ENCODE data around the gene ADARB2. TPM values are rescaled to one million over a fixed set of nuclear protein-coding genes. Genes with fewer than 3 reads are reported as not detected.

ADARB2 gene
- total and polyA plus RNA-seq, 10 of the 15 experiments (the other 5 are each of a cell fraction or from before 2014, with no cell fraction given): 0.02 to 4.1 (median 0.76) TPM

GRCh38 chr10:1686491-1686749 lies 50.9 kb downstream of the ADARB2 start:
- H3K4me2 ChIP-seq (ENCODE audit: control insufficient read depth, insufficient read depth): no peak overlapping the region
- FAIRE-seq: no peak
- H2AFZ ChIP-seq (ENCODE audit: control insufficient read depth, low read depth, low read length): no peak overlapping the region
- BruUV-seq (replicated peaks): no TSS peak
- TF ChIP-seq CHD4 (IDR thresholded peaks at IDR 0.05) (no peak), SMC3 (IDR thresholded peaks at IDR 0.05; ENCODE audit: borderline replicate concordance, low read length) (no peak), RELA (IDR thresholded peaks at IDR 0.05; ENCODE audit: borderline replicate concordance, partially characterized antibody) (no peak), YY1 (IDR thresholded peaks at IDR 0.05; ENCODE audit: low read depth, low read length) (no peak), BACH1 (IDR thresholded peaks at IDR 0.05; ENCODE audit: borderline replicate concordance) (no peak)
- 51% methylated on average over 9 of the region's 9 CpGs for WGBS (ENCODE audit: insufficient coverage, insufficient replicate concordance, low lambda C conversion rate, missing lambda C conversion rate)
- H3K27ac ChIP-seq (ENCODE audit: control insufficient read depth, insufficient read depth): no peak overlapping the region
- SMC1A ChIA-PET (ENCODE audit: uncharacterized antibody, unreplicated experiment): interaction anchor here (1.2 to 1.9 kb wide), 2 partner anchors 10 to 267 kb away, joined by 3 to 4 read pairs; no protein-coding TSS in a partner anchor
- intact Hi-C loops (cut with micrococcal nuclease; ENCODE audit: unreplicated experiment): no loop called here
- no peaks in the 10 kb centered on the region for H3K27me3 ChIP-seq (replicated peaks in 1 of 2; ENCODE audit: control insufficient read depth in 2 of 2, insufficient read depth in 2 of 2, low read length in 1 of 2)
- CTCF ChIA-PET: interaction anchor here (2.0 kb wide), 1 partner anchor 30 kb away, joined by 5 read pairs; no protein-coding TSS in a partner anchor
- H3K79me2 ChIP-seq (ENCODE audit: control insufficient read depth, insufficient read depth, low read length): no peaks in the 10 kb centered on the region
- H4K20me1 ChIP-seq (ENCODE audit: control insufficient read depth, insufficient read depth): no peaks in the 10 kb centered on the region
- RAD21 ChIA-PET (ENCODE audit: unreplicated experiment): no interaction called here
- no peak overlapping the region for H3K4me3 ChIP-seq
- ATAC-seq: no peak
- in situ Hi-C loops (cut with MboI): no loop called here
- no peaks in the 10 kb centered on the region for H3K4me1 ChIP-seq (ENCODE audit: control insufficient read depth, insufficient read depth, low read length)
- no peak for DNase-seq (ENCODE audit: low read depth, low spot score)
- H3K9ac ChIP-seq (ENCODE audit: control insufficient read depth, insufficient read depth, low read length): no peak overlapping the region
- POLR2A ChIA-PET: interaction anchor here (1.5 kb wide), 1 partner anchor 12 kb away, joined by 6 read pairs; no protein-coding TSS in a partner anchor
- H3K36me3 ChIP-seq (ENCODE audit: control insufficient read depth in 2 of 2, insufficient read depth in 2 of 2, low read length in 1 of 2): no peaks in the 10 kb centered on the region; a peak in 2 of 4 replicates
- no peaks in the 10 kb centered on the region for H3K9me3 ChIP-seq (replicated peaks; ENCODE audit: control insufficient read depth, insufficient read depth, low read length)

DNA sequence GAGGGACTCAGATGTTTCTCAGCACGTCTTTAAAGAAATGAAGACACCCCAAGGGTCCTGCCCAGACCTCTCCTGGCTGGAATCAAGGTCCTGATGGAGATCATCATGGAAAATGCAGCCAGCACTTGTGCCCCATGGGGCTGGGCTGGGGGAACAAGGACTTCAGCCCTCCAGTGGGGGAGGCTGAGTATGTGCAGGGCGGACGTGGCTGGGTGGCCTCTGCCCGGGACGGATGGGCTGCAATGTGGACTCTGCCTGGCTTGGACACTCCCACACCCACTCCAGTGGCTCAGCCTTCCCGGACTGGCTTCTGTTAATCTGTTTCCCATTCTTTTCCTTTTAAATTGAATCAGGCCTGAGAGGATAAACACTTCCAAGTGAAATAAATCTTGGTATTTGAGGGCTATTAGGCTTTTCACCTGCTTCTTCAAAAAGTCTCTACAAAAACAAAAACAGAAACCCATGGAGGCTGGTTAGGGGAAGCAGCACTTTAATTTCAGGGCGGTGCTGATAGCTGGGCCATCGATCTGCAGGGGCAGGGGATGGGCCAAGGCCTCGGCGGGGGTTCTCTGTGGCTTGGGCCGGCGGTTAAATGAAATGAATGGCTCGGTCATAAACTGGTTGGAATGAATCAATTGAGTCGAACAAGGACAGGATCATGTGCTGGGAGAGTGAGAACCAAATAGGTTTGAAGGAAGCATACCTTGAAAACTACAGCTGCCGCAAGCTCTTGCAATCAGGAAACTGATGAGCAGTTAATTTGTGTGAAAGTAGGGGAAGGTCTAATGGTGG lies 51.4 kb downstream of the ADARB2 start:
- Histone ChIP-seq H3K4me1 (ENCODE audit: control insufficient read depth, insufficient read depth, low read length) (no peaks in the 10 kb centered on the region), H2AFZ (ENCODE audit: control insufficient read depth, low read depth, low read length) (no peak overlapping the region), H3K9ac (ENCODE audit: control insufficient read depth, insufficient read depth, low read length) (no peak overlapping the region), H4K20me1 (ENCODE audit: control insufficient read depth, insufficient read depth) (no peaks in the 10 kb centered on the region), H3K4me2 (ENCODE audit: control insufficient read depth, insufficient read depth) (no peak overlapping the region), H3K79me2 (ENCODE audit: control insufficient read depth, insufficient read depth, low read length) (no peaks in the 10 kb centered on the region), H3K9me3 (replicated peaks; ENCODE audit: control insufficient read depth, insufficient read depth, low read length) (no peaks in the 10 kb centered on the region), H3K36me3 (ENCODE audit: control insufficient read depth in 2 of 2, insufficient read depth in 2 of 2, low read length in 1 of 2) (no peaks in the 10 kb centered on the region; a peak in 2 of 4 replicates), H3K27ac (ENCODE audit: control insufficient read depth, insufficient read depth) (no peak overlapping the region), H3K27me3 (replicated peaks in 1 of 2; ENCODE audit: control insufficient read depth in 2 of 2, insufficient read depth in 2 of 2, low read length in 1 of 2) (no peaks in the 10 kb centered on the region), H3K4me3 (no peak overlapping the region)
- BruUV-seq (replicated peaks): no TSS peak
- DNase-seq (ENCODE audit: low read depth, low spot score) (no peak), ATAC-seq (no peak), FAIRE-seq (no peak)
- 59% methylated on average over 15 of the region's 15 CpGs for WGBS (ENCODE audit: insufficient coverage, insufficient replicate concordance, low lambda C conversion rate, missing lambda C conversion rate)
- intact Hi-C loops (cut with micrococcal nuclease; ENCODE audit: unreplicated experiment): no loop called here
- RAD21 ChIA-PET (ENCODE audit: unreplicated experiment): no interaction called here
- POLR2A ChIA-PET: interaction anchor here (1.5 kb wide), 1 partner anchor 13 kb away, joined by 6 read pairs; no protein-coding TSS in a partner anchor
- TF ChIP-seq, protein P1, sequence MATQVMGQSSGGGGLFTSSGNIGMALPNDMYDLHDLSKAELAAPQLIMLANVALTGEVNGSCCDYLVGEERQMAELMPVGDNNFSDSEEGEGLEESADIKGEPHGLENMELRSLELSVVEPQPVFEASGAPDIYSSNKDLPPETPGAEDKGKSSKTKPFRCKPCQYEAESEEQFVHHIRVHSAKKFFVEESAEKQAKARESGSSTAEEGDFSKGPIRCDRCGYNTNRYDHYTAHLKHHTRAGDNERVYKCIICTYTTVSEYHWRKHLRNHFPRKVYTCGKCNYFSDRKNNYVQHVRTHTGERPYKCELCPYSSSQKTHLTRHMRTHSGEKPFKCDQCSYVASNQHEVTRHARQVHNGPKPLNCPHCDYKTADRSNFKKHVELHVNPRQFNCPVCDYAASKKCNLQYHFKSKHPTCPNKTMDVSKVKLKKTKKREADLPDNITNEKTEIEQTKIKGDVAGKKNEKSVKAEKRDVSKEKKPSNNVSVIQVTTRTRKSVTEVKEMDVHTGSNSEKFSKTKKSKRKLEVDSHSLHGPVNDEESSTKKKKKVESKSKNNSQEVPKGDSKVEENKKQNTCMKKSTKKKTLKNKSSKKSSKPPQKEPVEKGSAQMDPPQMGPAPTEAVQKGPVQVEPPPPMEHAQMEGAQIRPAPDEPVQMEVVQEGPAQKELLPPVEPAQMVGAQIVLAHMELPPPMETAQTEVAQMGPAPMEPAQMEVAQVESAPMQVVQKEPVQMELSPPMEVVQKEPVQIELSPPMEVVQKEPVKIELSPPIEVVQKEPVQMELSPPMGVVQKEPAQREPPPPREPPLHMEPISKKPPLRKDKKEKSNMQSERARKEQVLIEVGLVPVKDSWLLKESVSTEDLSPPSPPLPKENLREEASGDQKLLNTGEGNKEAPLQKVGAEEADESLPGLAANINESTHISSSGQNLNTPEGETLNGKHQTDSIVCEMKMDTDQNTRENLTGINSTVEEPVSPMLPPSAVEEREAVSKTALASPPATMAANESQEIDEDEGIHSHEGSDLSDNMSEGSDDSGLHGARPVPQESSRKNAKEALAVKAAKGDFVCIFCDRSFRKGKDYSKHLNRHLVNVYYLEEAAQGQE (IDR thresholded peaks at IDR 0.05; ENCODE audit: low read depth, low read length): no peak
- TF ChIP-seq RUNX3 (IDR thresholded peaks at IDR 0.05; ENCODE audit: low read length) (no peak), STAT3 (IDR thresholded peaks at IDR 0.05; ENCODE audit: low read depth, low read length) (no peak), CBX5 (IDR thresholded peaks at IDR 0.05; ENCODE audit: low read depth) (no peak)
- CTCF ChIA-PET: interaction anchor here (2.0 kb wide), 1 partner anchor 30 kb away, joined by 5 read pairs; no protein-coding TSS in a partner anchor
- SMC1A ChIA-PET (ENCODE audit: uncharacterized antibody, unreplicated experiment): interaction anchor here (1.2 to 1.9 kb wide), 3 partner anchors 10 to 266 kb away, joined by 3 to 4 read pairs (median 3); no protein-coding TSS in a partner anchor
- in situ Hi-C loops (cut with MboI): no loop called here

Data from GM12878 (cell line).